ENCODE results near the gene TEX26. TPM values are rescaled to one million over a fixed set of nuclear protein-coding genes. Genes with fewer than 3 reads are reported as not detected.

The TEX26 gene
- polyA plus RNA-seq, 1 of the 3 experiments (the other 2 are of a cell fraction) = not detected

- WGBS (ENCODE audit: low lambda C conversion rate) = 68% methylated on average over 2 of the region's 2 CpGs
- H3K9me3 ChIP-seq = no peaks in the 10 kb centered on the region
- no peaks in the 10 kb centered on the region for H3K9me2 ChIP-seq
- no peaks in the 10 kb centered on the region for H3K36me3 ChIP-seq (replicated peaks in 1 of 2; ENCODE audit: control insufficient read depth in 1 of 2, insufficient read depth in 2 of 2, low read length in 1 of 2)
- H2AFZ ChIP-seq (ENCODE audit: low read depth) = no peak overlapping the region
- peaks cover 7% of the 10 kb centered on the region for H3F3A ChIP-seq (replicated peaks; ENCODE audit: insufficient read depth)
- no peaks in the 10 kb centered on the region for H3K27me3 ChIP-seq (ENCODE audit: insufficient read depth)
- H3K4me2 ChIP-seq = no peak overlapping the region
- DNase-seq = no peak
- POLR2A ChIA-PET = interaction anchor here (0.7 kb wide), 1 partner anchor 24 kb away, joined by 4 read pairs; no protein-coding TSS in a partner anchor
- no peak overlapping the region for H3K27ac ChIP-seq (ENCODE audit: low read depth in 2 of 2, low read length in 1 of 2)
- no peak overlapping the region for H3K9ac ChIP-seq
- no peaks in the 10 kb centered on the region for H4K20me1 ChIP-seq (ENCODE audit: insufficient read depth)
- CTCF ChIA-PET = interaction anchor here (1.0 to 2.0 kb wide), 4 partner anchors 10 to 136 kb away, joined by 3 to 8 read pairs (median 6); no protein-coding TSS in a partner anchor
- no peak for TF ChIP-seq SIN3A (IDR thresholded peaks at IDR 0.05; ENCODE audit: borderline replicate concordance, low read depth, low read length)
- TF ChIP-seq FOSL2 (IDR thresholded peaks at IDR 0.05; ENCODE audit: borderline replicate concordance, low read depth) = no peak
- no peak for TF ChIP-seq PBX3 (IDR thresholded peaks at IDR 0.05)
- no peak for TF ChIP-seq FOXM1 (IDR thresholded peaks at IDR 0.05; ENCODE audit: low read depth)
- TF ChIP-seq MEF2A (IDR thresholded peaks at IDR 0.05; ENCODE audit: borderline replicate concordance, low read depth) = no peak
- TF ChIP-seq EZH2phosphoT487 (IDR thresholded peaks at IDR 0.05; ENCODE audit: borderline replicate concordance, low read depth) = no peak
- H3K4me3 ChIP-seq (ENCODE audit: low read depth in 2 of 2, low read length in 1 of 2) = no peak overlapping the region
- H3K4me1 ChIP-seq (ENCODE audit: control insufficient read depth in 1 of 2, insufficient read depth in 2 of 2, low read depth in 1 of 2, low read length in 1 of 2) = peaks cover 4 to 33% of the 10 kb centered on the region in 2 experiments; a peak in 3 of 4 replicates
- no peaks in the 10 kb centered on the region for H3K79me2 ChIP-seq (ENCODE audit: insufficient read depth)
Measured at GRCh38 chr13:31001647-31002046, 69.2 kb downstream of the TEX26 start.

- H3K9me3 ChIP-seq = no peaks in the 10 kb centered on the region
- H4K20me1 ChIP-seq (ENCODE audit: insufficient read depth) = no peaks in the 10 kb centered on the region
- no peak overlapping the region for H3K4me3 ChIP-seq (ENCODE audit: low read depth in 2 of 2, low read length in 1 of 2)
- no peak overlapping the region for H2AFZ ChIP-seq (ENCODE audit: low read depth)
- H3K27ac ChIP-seq (ENCODE audit: low read depth in 2 of 2, low read length in 1 of 2) = no peak overlapping the region
- peaks cover 0 to 18% of the 10 kb centered on the region in 2 experiments; a peak in 2 of 4 replicates for H3K4me1 ChIP-seq (ENCODE audit: control insufficient read depth in 1 of 2, insufficient read depth in 2 of 2, low read depth in 1 of 2, low read length in 1 of 2)
- DNase-seq = no peak
- H3K9me2 ChIP-seq = no peaks in the 10 kb centered on the region
- H3K36me3 ChIP-seq (replicated peaks in 1 of 2; ENCODE audit: control insufficient read depth in 1 of 2, insufficient read depth in 2 of 2, low read length in 1 of 2) = no peaks in the 10 kb centered on the region
- ChIA-PET CTCF (no interaction called here), POLR2A (no interaction called here)
- H3K4me2 ChIP-seq = no peak overlapping the region
- H3F3A ChIP-seq (replicated peaks; ENCODE audit: insufficient read depth) = no peaks in the 10 kb centered on the region
- 85% methylated on average over 11 of the region's 23 CpGs for WGBS (ENCODE audit: low lambda C conversion rate)
- H3K27me3 ChIP-seq (ENCODE audit: insufficient read depth) = no peaks in the 10 kb centered on the region
- H3K79me2 ChIP-seq (ENCODE audit: insufficient read depth) = no peaks in the 10 kb centered on the region
- no peak overlapping the region for H3K9ac ChIP-seq
- no peak for TF ChIP-seq GATA2 (CRISPR knock-in tag; IDR thresholded peaks at IDR 0.05)
- no peak for TF ChIP-seq USF1 (IDR thresholded peaks at IDR 0.05; ENCODE audit: borderline replicate concordance, low read depth)
- TF ChIP-seq PBX3 (IDR thresholded peaks at IDR 0.05) = no peak
- no peak for TF ChIP-seq MEF2A (IDR thresholded peaks at IDR 0.05; ENCODE audit: borderline replicate concordance, low read depth)
- no peak for TF ChIP-seq GABPA (IDR thresholded peaks at IDR 0.05; ENCODE audit: low read depth)
- no peak for TF ChIP-seq ZBTB33 (IDR thresholded peaks at IDR 0.05; ENCODE audit: borderline replicate concordance, low read depth)
- no peak for TF ChIP-seq REST (IDR thresholded peaks at IDR 0.05; ENCODE audit: low read depth, low read length)
- TF ChIP-seq POLR2AphosphoS5 (IDR thresholded peaks at IDR 0.05; ENCODE audit: low read depth, low read length) = no peak
- TF ChIP-seq RAD21 (IDR thresholded peaks at IDR 0.05; ENCODE audit: low read length) = no peak
- no peak for TF ChIP-seq NFIC (IDR thresholded peaks at IDR 0.05; ENCODE audit: borderline replicate concordance)
- no peak for TF ChIP-seq CTCF (IDR thresholded peaks at IDR 0.05)
- no peak for TF ChIP-seq FOXJ3 (CRISPR knock-in tag; IDR thresholded peaks at IDR 0.05)
- no peak for TF ChIP-seq YY1 (IDR thresholded peaks at IDR 0.05; ENCODE audit: low read depth)
Measured at GRCh38 chr13:31005066-31005465, 72.6 kb downstream of the TEX26 start.

Data from SK-N-SH (cell line).